LHCN-M2 (cell line): ENCODE results near the gene PLA1A. TPM values are rescaled to one million over a fixed set of nuclear protein-coding genes. Genes with fewer than 3 reads are reported as not detected.
"Not testable (repeated sequence)": the region's sequence is repeated elsewhere in the genome, so short reads cannot be mapped to it uniquely, and the experiment has no call there.

Source experiments
- DNase-seq: peaks from one replicate; pipeline ENCODE4 v3.0.0-alpha.2; 2012; ENCODE audit warnings: low read depth
- total RNA-seq: library from RNA; depleted of rRNA; stranded (reverse); fragments of >200 nt; gene quantifications from 2 replicates; pipeline ENCODE4 v1.2.3, GENCODE V29; 2014; rRNA removed

Gene PLA1A
- total RNA-seq, 1 experiment from 2014 or later, result not detected

GRCh38 chr3:119662604-119663373 is 65.1 kb downstream of the PLA1A start:
- DNase-seq, result peak; percentile 86

GRCh38 chr3:119663885-119664284 is 66.2 kb downstream of the PLA1A start:
- DNase-seq, result peak; percentile 74

- DNase-seq, result peak; percentile 52
Observed at GRCh38 chr3:119664370-119664769, 66.7 kb downstream of the PLA1A start.

DNA sequence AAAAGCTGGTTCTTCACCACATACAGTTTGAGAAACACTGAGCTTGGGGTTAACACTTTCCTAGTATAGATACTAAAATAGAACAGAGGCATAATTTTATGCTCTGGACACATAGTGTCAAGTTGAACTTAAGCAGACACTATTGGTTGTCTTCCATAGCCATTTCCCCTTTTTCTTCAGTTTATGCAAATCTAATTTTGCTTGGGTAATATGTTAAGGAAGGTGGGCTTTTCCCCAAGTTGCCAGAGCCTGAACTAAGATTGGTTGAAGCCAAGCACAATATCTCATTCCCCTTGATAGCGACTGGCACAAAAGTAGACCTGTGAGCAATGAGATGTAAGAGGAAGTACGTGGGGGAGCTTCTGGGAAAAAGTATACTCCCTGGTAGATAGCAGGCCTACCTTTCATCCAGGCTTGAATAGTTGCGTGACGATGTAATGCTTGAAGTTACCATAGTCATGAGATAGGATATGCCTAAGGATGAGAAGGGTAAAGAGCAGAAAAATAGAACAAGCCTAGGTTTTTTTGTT is 67.2 kb downstream of the PLA1A start:
- no peak for DNase-seq

DNA sequence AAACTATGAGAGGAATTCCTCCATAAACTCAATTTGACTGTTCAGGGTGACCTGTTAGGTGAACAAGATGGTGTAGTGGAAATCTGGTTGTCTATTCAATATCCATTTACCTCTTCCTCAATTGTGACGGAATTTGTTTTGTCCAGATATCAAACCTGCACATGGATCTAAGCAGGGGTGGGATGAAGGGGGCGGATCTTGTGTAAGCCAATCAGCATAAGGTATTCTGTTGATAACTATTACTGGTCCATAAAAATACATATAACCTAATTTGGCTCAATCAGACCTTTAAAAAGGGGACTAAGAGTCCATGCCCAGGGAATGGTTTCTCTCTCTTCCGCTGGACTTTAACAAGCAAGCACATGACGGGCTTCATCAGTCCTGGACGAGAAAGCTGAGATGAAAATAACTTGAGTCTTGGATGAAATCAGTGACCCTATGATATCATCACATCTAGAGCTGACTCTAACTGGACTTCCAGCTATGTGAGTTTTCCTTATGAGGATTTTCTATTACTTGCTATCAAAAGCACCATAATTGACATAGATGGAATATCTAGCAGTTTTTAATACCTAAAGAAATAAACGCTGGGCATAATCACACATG is 68.4 kb downstream of the PLA1A start:
- DNase-seq, result no peak

GRCh38 chr3:119669906-119670570 is 72.4 kb downstream of the PLA1A start:
- peak; percentile 47 for DNase-seq

DNA sequence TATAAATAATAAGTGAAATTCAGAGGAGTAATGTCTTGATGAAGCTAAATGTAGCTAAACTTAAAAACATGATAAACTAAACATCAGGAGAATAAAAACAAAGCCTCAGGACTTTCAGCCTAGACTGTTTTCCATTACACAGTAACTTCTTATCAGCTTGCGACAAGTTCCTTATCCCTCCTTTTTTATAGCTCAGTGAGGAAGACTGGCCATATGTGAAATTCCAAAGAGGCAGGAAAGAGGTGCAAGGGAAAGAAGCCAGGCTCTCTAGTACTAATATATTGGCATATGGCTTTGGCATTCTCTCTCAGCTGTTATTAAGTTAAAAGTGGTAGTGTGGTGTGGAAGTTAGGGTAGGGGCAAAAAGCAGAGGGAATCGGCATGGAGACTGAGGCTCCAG is 75.1 kb downstream of the PLA1A start:
- no peak for DNase-seq

- no peak for DNase-seq
Observed at GRCh38 chr3:119673875-119674274, 76.2 kb downstream of the PLA1A start.

- no peak for DNase-seq
Observed at GRCh38 chr3:119675188-119675874, 77.6 kb downstream of the PLA1A start.

DNA sequence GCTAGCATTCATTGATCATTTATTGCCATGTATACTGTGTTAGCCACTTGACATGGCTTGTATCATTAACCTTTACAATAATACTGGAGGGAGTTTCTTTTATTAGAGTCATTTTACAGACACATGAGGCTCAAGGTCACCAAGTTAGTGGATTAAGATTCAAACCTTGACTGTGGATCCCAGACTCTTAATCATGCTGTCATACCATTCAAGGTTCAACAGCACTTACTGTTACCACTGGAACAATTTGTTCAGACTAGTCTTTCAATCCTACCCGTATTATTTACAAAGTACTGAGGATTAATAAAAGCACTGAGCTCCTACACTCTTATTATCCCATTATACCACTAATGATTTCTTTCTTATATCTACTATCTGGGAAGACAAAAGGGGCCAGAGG is 78.3 kb downstream of the PLA1A start:
- no peak for DNase-seq

GRCh38 chr3:119676771-119677640 is 79.3 kb downstream of the PLA1A start, which contains the start of gene COX17:
Gene COX17, minus strand, starts transcription at chr3:119677406. Its CDS starts 96 bp downstream, at chr3:119677310.
- DNase-seq, result peak; percentile 95

DNA sequence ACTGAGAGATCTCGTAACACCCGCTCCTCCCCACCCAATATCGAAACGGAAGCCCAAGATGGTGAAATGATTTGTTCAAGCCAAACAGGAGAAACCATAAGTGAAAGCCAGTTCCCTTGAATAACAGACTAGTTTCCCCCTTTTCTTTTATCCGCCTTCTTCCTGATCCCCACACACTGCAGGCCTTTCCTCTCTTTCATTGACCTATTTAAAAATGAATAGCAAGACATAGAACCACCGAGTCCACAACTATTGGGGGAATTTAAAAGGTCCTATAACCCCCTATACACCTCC is 79.9 kb downstream of the PLA1A start:
- no peak for DNase-seq

DNA sequence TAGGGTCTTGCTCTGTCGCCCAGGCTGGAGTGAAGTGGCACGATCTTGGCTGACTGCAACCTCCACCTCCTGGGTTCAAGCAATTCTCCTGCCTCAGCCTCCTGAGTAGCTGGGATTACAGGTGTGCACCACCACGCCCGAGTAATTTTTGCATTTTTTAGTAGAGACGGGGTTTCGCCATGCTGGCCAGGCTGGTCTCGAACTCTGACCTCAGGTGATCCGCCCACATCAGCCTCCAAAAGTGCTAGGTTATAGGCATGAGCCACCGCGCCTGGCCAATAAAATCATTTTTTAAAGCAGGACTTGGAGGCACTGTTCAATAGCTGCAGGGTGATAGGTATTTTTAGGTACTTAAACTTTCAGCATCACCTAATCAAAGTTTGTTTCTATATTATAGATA is 80.5 kb downstream of the PLA1A start:
- DNase-seq, result not testable (repeated sequence)

Other genes with a start within 250 kb of the PLA1A start
- 34.3 and 39.7 TPM in 2 replicates for gene TMEM39A, start 134.3 kb upstream of the PLA1A start, total RNA-seq
- 17.9 and 19.1 TPM in 2 replicates for gene POGLUT1, start 128.9 kb upstream of the PLA1A start, total RNA-seq
- 61.1 and 63.0 TPM in 2 replicates for gene TIMMDC1, start 99.3 kb upstream of the PLA1A start, total RNA-seq
- gene CD80, start 38.3 kb upstream of the PLA1A start, total RNA-seq, result not detected in 2 replicates
- 13.3 and 14.7 TPM in 2 replicates for gene ADPRH, start 18.4 kb upstream of the PLA1A start, total RNA-seq
- gene POPDC2, start 62.7 kb downstream of the PLA1A start, total RNA-seq, result 1.1 TPM in 1 of 2 replicates, not detected in the other
- gene COX17, start 79.5 kb downstream of the PLA1A start, total RNA-seq, result 15.1 and 24.2 TPM in 2 replicates
- gene CFAP91, start 105.1 kb downstream of the PLA1A start, total RNA-seq, result 0.19 and 1.3 TPM in 2 replicates
- not detected in 2 replicates for gene NR1I2, start 184.2 kb downstream of the PLA1A start, total RNA-seq